BLaER1 treated with 17β-estradiol and CSF1 and Interleukin-3, amounts not matched to agents 10 nM and 100 nM (cell line): Measurements from ENCODE around the gene NMRK1.

Experiments used
- H3K27ac ChIP-seq, 11 experiments: shearing (Covaris generic); formaldehyde crosslinking; 2 replicates each; pipeline ENCODE4 v1.8.1; 2022
- H3K27me3 ChIP-seq, 11 experiments: shearing (Covaris generic); formaldehyde crosslinking; 2 replicates each; pipeline ENCODE4 v1.8.1; 2022
- H3K36me3 ChIP-seq, 11 experiments: shearing (Covaris generic); formaldehyde crosslinking; 2 replicates each; pipeline ENCODE4 v1.8.1; 2022
- H3K4me1 ChIP-seq, 10 experiments: shearing (Covaris generic); formaldehyde crosslinking; 2 replicates each; pipeline ENCODE4 v1.8.1; 2022
- H3K4me2 ChIP-seq, 11 experiments: shearing (Covaris generic); formaldehyde crosslinking; 2 replicates each; pipeline ENCODE4 v1.8.1; 2022
- H3K4me3 ChIP-seq, 10 experiments: shearing (Covaris generic); formaldehyde crosslinking; 2 replicates each; pipeline ENCODE4 v1.8.1; 2022
- H3K9ac ChIP-seq, 11 experiments: shearing (Covaris generic); formaldehyde crosslinking; 2 replicates each; pipeline ENCODE4 v1.8.1; 2022
- H3K9me3 ChIP-seq, 11 experiments: shearing (Covaris generic); formaldehyde crosslinking; replicated peaks in 1 of 11; 2 replicates each; pipeline ENCODE4 v1.8.1; 2022
- H4K20me1 ChIP-seq, 11 experiments: shearing (Covaris generic); formaldehyde crosslinking; 2 replicates each; pipeline ENCODE4 v1.8.1; 2022
- Cebpa-rat ChIP-seq, 11 experiments: shearing (Covaris generic); IDR thresholded peaks; 2 replicates each; pipeline ENCODE4 v1.8.1; 2022

The NMRK1 gene

GRCh38 chr9:75017378-75017777, 70.6 kb downstream of the NMRK1 start:
- no peaks in the 10 kb centered on the region for H3K27me3 ChIP-seq
- no peaks in the 10 kb centered on the region for H3K9me3 ChIP-seq
- H3K9ac ChIP-seq: no peak overlapping the region
- H3K4me2 ChIP-seq: no peak overlapping the region
- H3K4me3 ChIP-seq: no peak overlapping the region
- H4K20me1 ChIP-seq: peaks cover 0 to 60% (median 9%) of the 10 kb centered on the region in 11 experiments; a peak in 10 of 22 replicates
- TF ChIP-seq Cebpa-rat (IDR thresholded peaks at IDR 0.05): no peak
- H3K36me3 ChIP-seq: peaks cover 5 to 91% (median 64%) of the 10 kb centered on the region in 11 experiments; a peak in 21 of 22 replicates
- H3K27ac ChIP-seq: no peak overlapping the region
- peaks cover 4 to 8% (median 6%) of the 10 kb centered on the region in 10 experiments; a peak in 11 of 20 replicates for H3K4me1 ChIP-seq

- no peak overlapping the region for H3K4me2 ChIP-seq
Observed at GRCh38 chr9:75013735-75014134, 74.2 kb downstream of the NMRK1 start.

More at GRCh38 chr9:75013735-75014134, 74.2 kb downstream of the NMRK1 start:
- Histone ChIP-seq H3K4me1 (no peaks in the 10 kb centered on the region), H3K36me3 (peaks cover 19 to 96% (median 74%) of the 10 kb centered on the region in 11 experiments), H3K27ac (no peak overlapping the region), H4K20me1 (peaks cover 0 to 39% (median 3%) of the 10 kb centered on the region in 11 experiments; a peak in 6 of 22 replicates), H3K4me3 (no peak overlapping the region), H3K27me3 (no peaks in the 10 kb centered on the region), H3K9ac (no peak overlapping the region), H3K9me3 (no peaks in the 10 kb centered on the region; a peak in 1 of 22 replicates)
- no peak for TF ChIP-seq Cebpa-rat (IDR thresholded peaks at IDR 0.05)
